Duodenal mucosa (tissue), 2 donors: ENCODE data around the gene ANGPTL2.

Experiments used
- H3K27ac ChIP-seq: one replicate; pipeline ENCODE4 v1.7.0; 2013; ENCODE audit warnings: low read depth, low read length
- H3K27me3 ChIP-seq, 2 donors: one replicate each; pipeline ENCODE4 v1.7.0; 2013; ENCODE audit warnings: low read length in 2 of 2, control low read depth in 1 of 2; ENCODE audit not compliant: insufficient read depth in 2 of 2, control insufficient read depth in 1 of 2
- H3K36me3 ChIP-seq, 2 donors: one replicate each; pipeline ENCODE4 v1.7.0; 2013; ENCODE audit warnings: low read length in 2 of 2, control low read depth in 1 of 2; ENCODE audit not compliant: insufficient read depth in 2 of 2, control insufficient read depth in 1 of 2
- H3K4me1 ChIP-seq, 2 donors: one replicate each; pipeline ENCODE4 v1.7.0; 2013; ENCODE audit warnings: low read length in 2 of 2, control low read depth in 1 of 2; ENCODE audit not compliant: insufficient read depth in 2 of 2, control insufficient read depth in 1 of 2
- H3K4me3 ChIP-seq, 2 donors: one replicate each; pipeline ENCODE4 v1.7.0; 2013; ENCODE audit warnings: low read length in 2 of 2, low read depth in 1 of 2
- H3K9ac ChIP-seq, 2 donors: one replicate each; pipeline ENCODE4 v1.7.0; 2013; ENCODE audit warnings: low read length in 2 of 2, low read depth in 1 of 2
- H3K9me3 ChIP-seq, 2 donors: one replicate each; pipeline ENCODE4 v1.7.0; 2013; ENCODE audit warnings: low read length in 2 of 2, control low read depth in 1 of 2; ENCODE audit not compliant: control insufficient read depth in 1 of 2

Gene ANGPTL2

DNA sequence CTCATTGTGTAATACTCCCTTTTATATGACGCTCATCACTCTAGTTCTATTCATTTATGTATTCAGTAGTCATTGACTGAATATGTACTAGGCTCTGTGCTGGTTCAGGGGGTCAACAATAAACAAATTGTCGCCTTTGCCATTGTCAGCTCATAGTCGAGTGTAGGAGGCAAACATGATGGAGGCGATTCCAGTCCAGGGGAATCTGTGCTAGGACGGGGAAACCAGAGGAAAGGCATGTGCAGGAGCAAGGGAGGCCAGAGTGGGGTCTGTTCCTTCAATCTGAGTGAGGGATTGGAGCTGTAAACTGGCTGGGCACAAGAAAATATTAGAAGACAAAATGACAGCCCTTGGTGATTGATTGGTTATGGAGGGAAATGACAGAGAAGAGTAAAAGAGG, 83.9 kb downstream of the ANGPTL2 start:
- Histone ChIP-seq H3K4me1 (peaks cover 0 to 12% of the 10 kb centered on the region in 2 donors), H3K27me3 (no peaks in the 10 kb centered on the region), H3K4me3 (no peak overlapping the region), H3K9me3 (no peaks in the 10 kb centered on the region), H3K9ac (no peak overlapping the region), H3K27ac (no peak overlapping the region), H3K36me3 (peaks cover 4 to 16% of the 10 kb centered on the region in 2 donors)
